Measurements from ENCODE around the gene IRF2BP2. TPM values are rescaled to one million over a fixed set of nuclear protein-coding genes. Genes with fewer than 3 reads are reported as not detected.
A peak's percentile ranks its signal among the peaks of the same experiment; 100 is the strongest.

Gene IRF2BP2
- total RNA-seq, 1 donor from 2014 or later = 126 TPM

- H3K79me2 ChIP-seq (ENCODE audit: insufficient read depth, low read length) = no peaks in the 10 kb centered on the region
- FAIRE-seq = no peak
- H3K4me2 ChIP-seq (ENCODE audit: low read length) = no peak overlapping the region
- Mint-ChIP-seq H3K36me3 (ENCODE audit: low read depth, unreplicated experiment) (no peaks in the 10 kb centered on the region), H3K4me3 (ENCODE audit: unreplicated experiment) (no peak overlapping the region), H3K27me3 (ENCODE audit: low read depth, unreplicated experiment) (no peaks in the 10 kb centered on the region), H3K9me3 (ENCODE audit: unreplicated experiment) (no peaks in the 10 kb centered on the region), H3K4me1 (ENCODE audit: low read depth, unreplicated experiment) (peaks cover 19% of the 10 kb centered on the region), H3K27ac (ENCODE audit: unreplicated experiment) (peak overlapping the region; percentile 72)
- no peaks in the 10 kb centered on the region for H3K36me3 ChIP-seq (ENCODE audit: insufficient read depth, low read length)
- no peak overlapping the region for H3K4me3 ChIP-seq (ENCODE audit: insufficient read depth, low read depth, low read length)
- H3K9ac ChIP-seq (ENCODE audit: low read length) = no peak overlapping the region
- H3K4me1 ChIP-seq (ENCODE audit: insufficient read depth, low read length) = peaks cover 21% of the 10 kb centered on the region
- TF ChIP-seq EZH2 (IDR thresholded peaks at IDR 0.05; ENCODE audit: insufficient read depth, low read length) = no peak
- no peak for TF ChIP-seq CTCF (IDR thresholded peaks at IDR 0.05; ENCODE audit: insufficient read depth, low read depth, low read length)
- no peaks in the 10 kb centered on the region for H3K27me3 ChIP-seq (ENCODE audit: insufficient read depth, low read length)
- H3K27ac ChIP-seq (ENCODE audit: low read depth, low read length) = no peak overlapping the region
- no peaks in the 10 kb centered on the region for H4K20me1 ChIP-seq (ENCODE audit: insufficient read depth, low read length)
- no peaks in the 10 kb centered on the region for H3K9me3 ChIP-seq (ENCODE audit: insufficient read depth, low read depth, low read length)
- no peak overlapping the region for H2AFZ ChIP-seq (ENCODE audit: low read depth, low read length)
- no peak for DNase-seq (ENCODE audit: low read depth)
Observed at GRCh38 chr1:234561319-234561718, 48.7 kb downstream of the IRF2BP2 start.

DNA sequence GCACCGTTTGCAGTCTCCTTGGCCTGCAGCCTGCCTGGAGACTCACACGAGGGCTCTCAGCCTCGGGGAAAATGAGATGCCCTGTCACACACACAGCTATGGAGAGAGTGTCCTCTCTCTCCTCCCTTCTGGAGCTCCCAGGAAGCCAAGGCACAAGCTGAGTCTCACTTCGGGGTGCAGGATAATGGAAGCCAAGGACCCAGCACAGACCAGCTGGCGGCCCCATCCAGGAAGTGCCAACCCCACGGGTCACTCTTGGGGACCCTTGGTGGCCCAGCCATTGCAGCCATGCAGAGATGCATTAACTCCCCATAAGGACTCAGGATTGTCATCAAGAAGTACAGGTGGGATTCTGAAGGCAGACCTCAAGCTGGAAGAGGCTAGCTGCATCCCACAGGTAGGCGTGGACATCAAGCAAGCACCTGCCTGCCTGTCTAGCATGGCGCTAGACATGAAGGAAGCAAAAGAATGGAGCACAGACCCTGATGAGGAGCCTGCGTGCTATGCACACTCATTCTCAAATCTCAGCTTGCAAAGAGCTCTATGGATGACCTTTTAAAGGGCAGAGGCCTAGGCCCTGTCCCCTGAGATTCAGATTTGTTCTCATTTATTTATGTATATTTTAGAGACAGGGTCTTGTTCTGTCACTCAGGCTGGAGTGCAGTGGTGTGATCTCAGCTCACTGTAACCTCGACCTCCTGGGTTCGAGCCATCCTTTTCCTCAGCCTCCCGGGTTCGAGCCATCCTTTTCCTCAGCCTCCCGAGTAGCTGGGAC, 49.9 kb downstream of the IRF2BP2 start:
- H3K36me3 Mint-ChIP-seq (ENCODE audit: low read depth, unreplicated experiment) = no peaks in the 10 kb centered on the region
- Histone ChIP-seq H4K20me1 (ENCODE audit: insufficient read depth, low read length) (no peaks in the 10 kb centered on the region), H3K4me2 (ENCODE audit: low read length) (no peak overlapping the region), H3K4me3 (ENCODE audit: insufficient read depth, low read depth, low read length) (no peak overlapping the region), H3K27me3 (ENCODE audit: insufficient read depth, low read length) (no peaks in the 10 kb centered on the region), H3K4me1 (ENCODE audit: insufficient read depth, low read length) (peaks cover 11% of the 10 kb centered on the region), H3K9me3 (ENCODE audit: insufficient read depth, low read depth, low read length) (no peaks in the 10 kb centered on the region), H3K36me3 (ENCODE audit: insufficient read depth, low read length) (no peaks in the 10 kb centered on the region), H3K9ac (ENCODE audit: low read length) (no peak overlapping the region), H2AFZ (ENCODE audit: low read depth, low read length) (no peak overlapping the region), H3K79me2 (ENCODE audit: insufficient read depth, low read length) (no peaks in the 10 kb centered on the region), H3K27ac (ENCODE audit: low read depth, low read length) (no peak overlapping the region)
- no peak overlapping the region for H3K4me3 Mint-ChIP-seq (ENCODE audit: unreplicated experiment)
- DNase-seq (ENCODE audit: low read depth) (no peak), FAIRE-seq (no peak)
- H3K27ac Mint-ChIP-seq (ENCODE audit: unreplicated experiment) = no peak overlapping the region
- peaks cover 21% of the 10 kb centered on the region for H3K4me1 Mint-ChIP-seq (ENCODE audit: low read depth, unreplicated experiment)
- H3K9me3 Mint-ChIP-seq (ENCODE audit: unreplicated experiment) = no peaks in the 10 kb centered on the region
- TF ChIP-seq EZH2 (IDR thresholded peaks at IDR 0.05; ENCODE audit: insufficient read depth, low read length) = no peak
- no peaks in the 10 kb centered on the region for H3K27me3 Mint-ChIP-seq (ENCODE audit: low read depth, unreplicated experiment)

DNA sequence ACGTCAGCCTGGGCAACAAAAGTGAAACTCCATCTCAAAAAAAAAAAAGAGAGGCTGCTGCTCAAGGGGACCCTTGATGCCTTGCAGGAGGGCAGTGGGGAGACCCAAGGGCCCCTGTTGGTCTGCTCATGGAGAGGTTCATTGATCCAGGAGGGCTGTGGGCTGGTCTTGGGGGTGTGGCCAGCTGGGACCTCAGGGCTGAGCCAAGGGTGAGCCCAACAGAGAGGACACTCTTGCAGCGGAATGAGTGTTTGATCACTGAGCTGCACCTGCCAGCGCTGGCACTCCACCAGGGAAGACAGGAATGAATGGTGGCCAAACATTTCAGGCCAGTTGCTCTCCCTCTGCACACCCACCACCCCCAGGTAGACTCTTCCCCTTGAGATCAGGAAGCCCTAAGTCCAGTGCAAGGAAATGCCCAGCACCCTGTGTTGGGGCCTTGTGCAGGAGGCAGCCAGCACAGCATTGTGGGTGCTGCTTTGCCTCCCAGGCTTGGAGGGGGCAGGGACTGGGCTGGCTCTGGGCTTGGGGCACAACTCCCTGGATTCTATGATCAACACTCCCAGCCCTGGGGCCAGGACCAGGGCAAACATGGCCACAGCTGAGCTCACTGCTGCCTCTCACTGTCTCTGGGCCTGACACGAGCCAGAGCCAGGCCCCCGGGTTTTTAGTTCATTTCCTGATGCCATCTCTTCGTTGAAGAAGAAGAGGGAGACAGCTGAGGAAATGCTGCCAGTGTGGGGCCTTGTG, 50.7 kb downstream of the IRF2BP2 start:
- Mint-ChIP-seq H3K9me3 (ENCODE audit: unreplicated experiment) (no peaks in the 10 kb centered on the region), H3K4me1 (ENCODE audit: low read depth, unreplicated experiment) (peaks cover 20% of the 10 kb centered on the region), H3K27me3 (ENCODE audit: low read depth, unreplicated experiment) (no peaks in the 10 kb centered on the region), H3K36me3 (ENCODE audit: low read depth, unreplicated experiment) (no peaks in the 10 kb centered on the region), H3K4me3 (ENCODE audit: unreplicated experiment) (no peak overlapping the region), H3K27ac (ENCODE audit: unreplicated experiment) (no peak overlapping the region)
- no peak overlapping the region for H3K4me3 ChIP-seq (ENCODE audit: insufficient read depth, low read depth, low read length)
- no peak overlapping the region for H3K4me2 ChIP-seq (ENCODE audit: low read length)
- TF ChIP-seq EZH2 (IDR thresholded peaks at IDR 0.05; ENCODE audit: insufficient read depth, low read length) (no peak), CTCF (IDR thresholded peaks at IDR 0.05; ENCODE audit: insufficient read depth, low read depth, low read length) (no peak)
- H2AFZ ChIP-seq (ENCODE audit: low read depth, low read length) = no peak overlapping the region
- peaks cover 8% of the 10 kb centered on the region for H3K4me1 ChIP-seq (ENCODE audit: insufficient read depth, low read length)
- no peaks in the 10 kb centered on the region for H3K36me3 ChIP-seq (ENCODE audit: insufficient read depth, low read length)
- FAIRE-seq (no peak), DNase-seq (ENCODE audit: low read depth) (no peak)
- no peaks in the 10 kb centered on the region for H4K20me1 ChIP-seq (ENCODE audit: insufficient read depth, low read length)
- no peaks in the 10 kb centered on the region for H3K27me3 ChIP-seq (ENCODE audit: insufficient read depth, low read length)
- no peak overlapping the region for H3K9ac ChIP-seq (ENCODE audit: low read length)
- no peaks in the 10 kb centered on the region for H3K9me3 ChIP-seq (ENCODE audit: insufficient read depth, low read depth, low read length)
- no peaks in the 10 kb centered on the region for H3K79me2 ChIP-seq (ENCODE audit: insufficient read depth, low read length)
- H3K27ac ChIP-seq (ENCODE audit: low read depth, low read length) = no peak overlapping the region
